OCI-LY3 (cell line): Measurements from ENCODE around the gene SVIL.

Experiments used
- EZH2phosphoT487 ChIP-seq: fragments of 200-600 bp; shearing (Covaris generic); IDR thresholded peaks from 2 replicates; pipeline ENCODE4 v1.6.1; 2018; ENCODE audit warnings: antibody characterized with exemption, mixed run types, low read depth
- TF ChIP-seq, protein P1 (sequence below): fragments of 200-600, 300-600 bp; sonication (generic); IDR thresholded peaks from 2 replicates; pipeline ENCODE4 v1.5.1; 2014; ENCODE audit warnings: antibody characterized with exemption, low read length, low read depth

GRCh38 chr10:29658984-29659965 is 24.5 kb upstream of the SVIL start:
- TF ChIP-seq, protein P1, sequence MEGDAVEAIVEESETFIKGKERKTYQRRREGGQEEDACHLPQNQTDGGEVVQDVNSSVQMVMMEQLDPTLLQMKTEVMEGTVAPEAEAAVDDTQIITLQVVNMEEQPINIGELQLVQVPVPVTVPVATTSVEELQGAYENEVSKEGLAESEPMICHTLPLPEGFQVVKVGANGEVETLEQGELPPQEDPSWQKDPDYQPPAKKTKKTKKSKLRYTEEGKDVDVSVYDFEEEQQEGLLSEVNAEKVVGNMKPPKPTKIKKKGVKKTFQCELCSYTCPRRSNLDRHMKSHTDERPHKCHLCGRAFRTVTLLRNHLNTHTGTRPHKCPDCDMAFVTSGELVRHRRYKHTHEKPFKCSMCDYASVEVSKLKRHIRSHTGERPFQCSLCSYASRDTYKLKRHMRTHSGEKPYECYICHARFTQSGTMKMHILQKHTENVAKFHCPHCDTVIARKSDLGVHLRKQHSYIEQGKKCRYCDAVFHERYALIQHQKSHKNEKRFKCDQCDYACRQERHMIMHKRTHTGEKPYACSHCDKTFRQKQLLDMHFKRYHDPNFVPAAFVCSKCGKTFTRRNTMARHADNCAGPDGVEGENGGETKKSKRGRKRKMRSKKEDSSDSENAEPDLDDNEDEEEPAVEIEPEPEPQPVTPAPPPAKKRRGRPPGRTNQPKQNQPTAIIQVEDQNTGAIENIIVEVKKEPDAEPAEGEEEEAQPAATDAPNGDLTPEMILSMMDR: no peak
- TF ChIP-seq EZH2phosphoT487: no peak; the same call in 1 of the 2 replicates
